Activated T-helper 1 cell treated with Interleukin-2 at 50 U/mL for 16 hours (primary cell): ENCODE data around the gene ACP3.

Experiments
- DNase-seq: peaks from one replicate; pipeline ENCODE4 v3.0.0-alpha.2; 2020; ENCODE audit warnings: low read depth

Gene ACP3

DNA sequence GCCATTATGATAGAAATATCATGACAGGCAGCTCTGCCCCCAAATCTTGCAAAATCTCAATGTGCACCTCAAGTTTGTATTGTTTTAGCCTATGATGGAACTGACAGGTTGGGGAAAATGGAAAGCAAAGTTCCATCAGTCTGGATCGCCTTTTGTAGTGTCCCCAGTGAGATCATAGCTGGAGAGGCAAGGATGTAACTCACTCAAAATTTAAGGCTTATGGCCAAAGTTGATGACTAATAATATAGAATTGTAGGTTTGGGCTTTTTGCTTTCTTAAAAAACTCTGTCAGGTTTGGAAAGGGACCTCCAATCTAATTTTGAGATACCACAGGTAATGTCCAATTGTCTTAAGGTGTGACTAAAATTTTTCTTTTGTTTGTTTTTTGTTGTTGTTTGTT is 1.4 kb upstream of the ACP3 start:
- no peak for DNase-seq

DNA sequence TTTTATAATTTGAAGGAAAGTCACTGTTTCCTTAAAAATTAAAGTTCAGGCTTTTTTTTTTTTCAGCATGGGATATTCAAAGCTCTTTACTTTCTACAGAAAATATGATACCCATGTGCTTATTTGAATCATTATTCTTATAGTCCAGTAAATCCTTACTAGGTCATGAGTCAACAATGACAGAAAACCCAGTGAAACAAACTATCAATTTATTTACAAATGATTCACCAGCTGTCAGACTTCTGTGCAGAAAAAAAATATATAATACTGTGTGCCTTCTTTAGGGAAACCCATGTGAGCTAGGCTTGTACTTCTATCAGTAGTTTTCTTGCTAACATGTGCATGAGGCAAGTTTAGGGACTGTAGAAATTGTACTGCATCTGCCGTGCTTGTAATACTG is 1.2 kb downstream of the ACP3 start:
- DNase-seq: no peak

DNA sequence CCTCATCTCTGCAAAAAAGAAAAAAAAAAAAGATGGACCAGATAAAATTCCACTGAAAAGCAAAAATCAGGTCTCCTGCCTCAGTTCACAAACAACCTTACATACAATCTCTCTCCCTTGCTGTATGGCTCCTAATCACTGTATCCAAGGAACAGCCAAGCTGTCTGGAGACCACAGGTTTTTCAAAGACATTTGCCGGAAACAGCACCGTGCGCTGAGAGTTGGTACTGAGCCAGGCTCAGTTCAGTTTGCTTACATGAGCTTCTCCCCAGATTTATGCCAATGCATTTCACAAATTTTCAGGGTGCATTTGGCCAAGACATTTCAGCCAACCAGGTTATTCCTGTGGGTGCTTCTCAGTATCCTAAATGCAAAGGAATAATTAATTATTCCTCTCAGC is 4.1 kb downstream of the ACP3 start:
- no peak for DNase-seq

DNA sequence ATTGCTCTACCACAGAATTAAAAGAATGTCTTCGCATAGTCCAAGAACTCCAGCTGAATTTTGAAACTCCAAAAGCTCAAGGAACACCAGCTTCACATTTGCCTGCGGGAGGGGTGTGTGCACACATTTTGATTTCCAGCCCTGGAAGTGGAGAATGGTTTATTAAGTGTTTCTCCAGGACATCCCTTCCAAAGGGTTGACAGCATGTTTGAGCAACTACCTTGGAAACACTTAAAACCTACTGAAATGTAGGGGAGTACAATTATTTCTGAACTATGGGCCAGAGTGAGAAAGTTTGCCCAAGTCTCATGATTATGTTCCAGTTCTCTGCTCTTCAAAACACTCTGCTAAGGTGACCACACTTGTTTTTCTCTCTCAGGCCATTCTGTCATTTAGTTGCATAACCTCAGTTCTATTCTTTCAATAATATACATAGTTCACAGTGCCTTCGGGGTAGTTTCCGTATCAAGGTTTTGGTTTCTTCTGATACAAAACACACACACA is 7.9 kb downstream of the ACP3 start:
- DNase-seq: no peak

DNA sequence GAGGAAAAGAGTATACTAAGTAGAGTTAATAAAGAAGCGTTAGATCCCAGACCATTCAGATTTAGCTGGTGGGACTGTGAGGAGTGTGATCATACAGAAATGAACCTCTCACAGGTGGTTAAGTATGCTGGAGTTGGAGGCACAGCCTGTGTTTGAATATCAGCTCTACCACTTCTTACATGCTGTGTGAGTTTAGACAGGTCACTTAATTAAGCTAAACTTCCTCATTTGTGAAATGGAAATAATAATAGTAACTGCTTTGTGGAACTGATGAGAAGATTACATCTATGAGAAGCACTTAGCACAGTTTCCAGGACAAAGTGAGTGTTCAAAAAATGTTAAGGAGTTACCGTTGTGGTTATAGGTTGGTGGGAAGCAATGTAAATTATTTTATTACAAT is 8.4 kb downstream of the ACP3 start:
- no peak for DNase-seq

DNA sequence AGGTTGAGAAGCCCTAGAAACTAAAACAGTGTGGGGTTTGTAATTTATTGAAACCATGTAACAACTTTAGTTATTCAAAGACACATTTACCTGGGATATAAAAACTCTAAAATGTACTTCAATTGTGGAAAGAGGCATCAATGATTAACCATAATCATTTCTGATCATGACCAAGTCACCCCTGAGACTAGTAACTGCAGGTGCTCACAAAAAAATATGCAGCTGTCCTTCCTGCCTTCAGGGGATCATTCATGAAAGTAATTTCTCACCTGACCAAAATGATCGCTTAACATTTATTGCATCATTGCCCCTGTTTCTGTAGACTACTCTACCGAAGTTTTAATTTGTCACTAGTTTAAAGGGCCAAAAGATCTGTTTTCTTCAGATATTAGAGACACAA is 9.0 kb downstream of the ACP3 start:
- no peak for DNase-seq

DNA sequence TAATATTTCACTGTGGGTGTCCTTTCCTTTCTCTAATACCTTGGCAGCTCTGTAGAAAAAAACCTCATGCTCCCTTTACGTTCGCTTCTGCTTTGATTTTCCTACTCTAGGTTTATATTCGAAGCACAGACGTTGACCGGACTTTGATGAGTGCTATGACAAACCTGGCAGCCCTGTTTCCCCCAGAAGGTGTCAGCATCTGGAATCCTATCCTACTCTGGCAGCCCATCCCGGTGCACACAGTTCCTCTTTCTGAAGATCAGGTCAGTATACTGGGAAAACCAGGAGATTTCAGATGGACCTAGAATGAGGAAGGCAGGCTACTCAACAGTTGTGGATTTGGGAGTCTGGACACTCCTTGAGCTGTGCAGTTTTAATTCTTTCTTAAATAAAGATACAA is 14.9 kb downstream of the ACP3 start:
- no peak for DNase-seq

DNA sequence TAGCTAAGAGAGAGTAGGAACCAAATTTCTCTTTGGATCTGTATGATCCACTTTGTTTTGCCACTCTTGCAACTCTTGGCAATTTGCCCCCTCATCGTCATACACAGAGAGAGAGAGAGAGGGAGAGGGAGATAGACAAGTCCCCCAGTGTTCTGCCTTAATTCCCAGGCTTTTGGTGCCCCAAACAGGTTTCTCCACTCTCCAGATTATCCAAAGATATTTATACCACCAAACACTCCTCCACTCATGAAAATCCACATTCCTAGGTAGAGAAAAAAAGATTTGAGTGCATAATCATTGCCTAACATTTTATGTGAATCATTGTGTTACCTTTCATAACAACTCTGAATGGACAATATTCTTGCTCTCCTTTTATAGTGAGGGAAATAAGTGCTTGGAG is 15.3 kb downstream of the ACP3 start:
- DNase-seq: no peak

DNA sequence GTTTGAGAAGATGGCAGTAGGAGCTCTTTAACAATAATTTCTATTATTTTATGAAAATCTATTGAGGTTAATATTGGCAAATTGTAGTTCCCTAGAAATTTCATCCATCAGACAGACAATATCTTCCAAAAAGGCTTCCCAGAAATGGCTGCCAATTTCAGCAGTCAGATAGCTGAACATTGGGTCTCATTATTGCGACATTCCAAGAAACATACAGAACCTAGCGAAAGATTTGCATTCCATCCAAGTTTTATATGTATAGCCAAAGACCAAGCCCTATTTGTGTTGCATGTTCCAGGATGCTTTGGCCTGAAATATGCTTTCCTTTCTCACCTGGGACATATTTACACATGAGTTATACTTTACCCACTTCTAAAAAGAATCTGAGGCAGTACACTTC is 24.5 kb downstream of the ACP3 start:
- DNase-seq: no peak

DNA sequence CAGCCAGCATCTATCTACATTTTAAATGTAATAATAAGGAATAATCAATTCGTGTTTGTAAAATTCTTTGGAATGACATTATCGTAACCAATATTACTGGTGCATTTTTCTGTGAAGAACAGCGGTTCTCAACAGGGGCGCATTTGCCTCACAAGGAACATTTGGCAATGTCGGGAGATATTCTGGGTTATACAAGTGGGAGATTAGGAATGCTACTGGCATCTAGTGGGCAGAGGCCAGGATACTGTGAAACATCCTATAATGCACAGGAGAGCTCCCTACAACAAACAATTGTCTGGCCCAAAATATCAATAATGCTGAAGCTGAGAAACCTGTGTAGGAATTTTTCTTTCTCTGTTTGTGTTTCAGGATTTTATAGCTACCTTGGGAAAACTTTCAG is 25.0 kb downstream of the ACP3 start:
- no peak for DNase-seq

DNA sequence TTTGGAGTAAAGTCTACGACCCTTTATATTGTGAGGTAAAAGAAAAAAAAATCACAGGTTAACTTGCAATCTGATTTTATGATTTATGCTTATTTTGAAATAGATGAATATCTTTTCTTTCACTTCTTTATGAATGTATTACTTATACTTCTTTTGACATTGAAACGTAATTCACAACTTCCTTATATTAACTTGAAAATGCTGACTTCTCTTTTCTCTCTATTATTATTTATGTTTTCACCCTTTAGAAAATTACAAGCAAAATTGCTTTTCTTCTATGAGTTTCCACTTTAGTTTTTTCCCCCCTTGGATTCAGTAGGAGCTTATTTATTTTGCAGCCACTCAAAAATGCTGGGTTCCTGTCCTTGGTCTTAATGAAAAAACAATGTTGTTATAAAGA is 25.4 kb downstream of the ACP3 start:
- no peak for DNase-seq

DNA sequence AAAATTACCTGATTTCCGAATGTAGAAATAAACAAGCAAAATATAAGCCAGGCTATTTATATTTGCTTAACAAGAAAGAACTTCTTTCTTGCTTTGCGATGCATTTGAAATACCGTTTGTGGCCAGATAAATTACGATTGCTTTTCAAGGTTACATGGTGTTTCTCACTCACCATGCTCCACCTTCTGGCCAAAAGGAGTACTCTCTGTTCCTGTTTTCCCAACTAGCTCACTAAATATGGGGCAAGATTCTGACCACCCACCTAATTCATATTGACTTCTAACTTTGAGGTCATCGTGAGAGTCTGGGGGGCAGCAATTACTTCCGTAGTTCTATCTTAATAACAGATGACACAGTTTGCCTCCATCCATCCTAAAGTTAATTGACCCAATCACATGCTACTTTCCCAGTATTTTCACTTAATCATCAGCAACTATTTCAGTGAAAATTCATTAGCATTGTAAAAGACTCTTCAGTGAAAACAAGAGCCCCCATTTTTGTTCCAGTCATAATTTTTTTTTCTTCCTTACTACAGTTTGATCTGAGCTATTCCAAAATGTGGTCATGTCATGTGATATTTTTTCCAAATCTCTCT is 25.9 kb downstream of the ACP3 start:
- DNase-seq: no peak

DNA sequence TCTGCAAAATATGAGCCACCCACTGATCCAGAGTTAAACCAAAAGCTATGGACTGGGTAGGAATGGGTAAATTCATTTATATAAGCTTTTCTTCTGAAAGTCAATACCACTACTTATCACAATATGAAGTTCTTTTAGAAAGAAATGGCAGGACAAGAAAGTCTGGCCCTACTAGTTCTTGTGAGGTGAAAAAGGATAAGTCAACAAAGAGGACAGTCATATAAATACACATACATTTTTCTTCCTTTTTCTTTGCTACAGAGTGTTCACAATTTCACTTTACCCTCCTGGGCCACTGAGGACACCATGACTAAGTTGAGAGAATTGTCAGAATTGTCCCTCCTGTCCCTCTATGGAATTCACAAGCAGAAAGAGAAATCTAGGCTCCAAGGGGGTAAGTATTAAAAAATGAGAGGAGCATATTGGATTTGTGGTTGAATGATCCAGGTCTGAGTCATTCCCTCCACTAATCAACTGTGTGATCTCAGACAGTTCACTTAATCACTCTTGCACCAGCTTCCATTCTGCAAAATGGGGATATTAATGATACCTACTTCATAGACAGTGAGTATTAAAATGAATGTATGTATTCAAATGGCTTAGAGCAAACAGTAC is 27.6 kb downstream of the ACP3 start:
- DNase-seq: no peak

DNA sequence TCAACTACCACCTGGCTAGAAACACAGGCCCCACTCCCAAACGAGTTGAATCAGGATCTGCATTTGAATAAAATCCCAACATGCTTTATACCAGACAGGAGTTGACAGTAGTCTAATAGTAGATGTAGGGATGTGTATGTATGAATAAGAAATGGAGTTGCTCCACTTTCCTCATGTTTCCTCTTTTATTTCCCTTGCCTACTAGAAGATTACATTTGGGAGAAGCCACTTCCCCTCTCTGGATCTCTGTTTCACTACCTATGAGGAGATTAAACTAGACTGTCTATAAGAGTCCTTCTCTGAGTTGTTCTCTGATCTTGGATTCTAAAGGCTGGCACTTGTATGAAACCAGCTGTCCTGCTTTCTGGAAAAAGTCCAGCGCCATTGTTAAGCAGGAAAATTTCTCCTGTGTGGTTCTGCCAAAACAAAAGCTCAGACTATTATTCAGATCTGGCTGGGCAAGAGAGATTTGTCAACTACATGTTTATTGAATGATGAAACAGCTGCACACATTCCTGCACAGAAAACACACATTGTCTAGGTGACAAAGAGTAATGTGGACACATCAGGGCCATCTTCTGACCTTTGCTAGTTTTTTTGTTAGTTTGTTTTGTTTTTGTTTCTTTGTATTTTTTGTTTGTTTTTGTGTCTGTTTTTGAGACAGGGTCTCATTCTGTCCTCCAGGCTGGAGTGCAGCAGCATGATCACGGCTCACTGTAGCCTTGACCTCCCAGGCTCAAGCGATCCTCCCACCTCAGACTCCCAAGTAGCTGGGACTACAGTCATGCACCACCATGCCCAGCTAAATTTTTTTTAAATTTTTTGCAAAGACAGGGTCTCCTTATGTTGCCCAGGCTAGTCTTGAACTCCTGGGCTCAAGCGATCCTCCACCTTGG is 29.9 kb downstream of the ACP3 start:
- DNase-seq: no peak

DNA sequence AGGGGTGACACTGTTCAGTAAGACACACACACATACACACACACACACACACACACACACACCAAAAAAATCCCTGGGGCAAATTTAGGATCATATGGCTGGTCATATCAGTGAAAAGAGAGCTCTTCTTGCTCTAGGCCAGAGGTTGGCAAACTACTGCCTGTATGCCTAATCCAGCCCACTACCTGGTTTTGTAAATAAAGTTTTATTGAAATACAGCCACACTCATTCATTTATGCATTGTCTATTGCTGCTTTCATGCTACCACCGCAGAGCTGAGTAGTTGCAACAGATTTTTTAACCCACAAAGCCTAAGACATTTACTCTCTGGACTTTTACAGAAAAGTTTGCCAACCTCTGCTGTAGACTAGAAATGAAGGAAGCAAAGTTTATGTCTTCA is 30.6 kb downstream of the ACP3 start:
- no peak for DNase-seq

DNA sequence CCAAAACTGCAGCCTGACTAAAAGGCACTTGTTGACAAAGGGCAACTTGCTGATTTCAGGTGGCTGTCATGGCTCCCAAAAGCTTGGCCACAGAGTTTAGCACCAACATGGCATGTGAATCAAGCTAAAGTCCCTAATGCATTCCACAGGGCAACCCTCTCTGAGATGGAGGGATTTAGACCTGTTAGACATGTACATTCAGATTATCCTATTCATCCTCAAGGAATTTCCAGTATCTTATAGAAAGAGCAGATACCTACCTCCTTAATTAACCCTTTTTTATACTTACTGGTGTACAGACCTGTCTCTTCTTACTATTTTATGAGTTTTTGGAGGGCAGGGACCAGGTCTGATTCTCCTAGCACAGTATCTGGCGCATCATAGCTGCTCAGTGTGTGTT is 31.3 kb downstream of the ACP3 start:
- DNase-seq: no peak

DNA sequence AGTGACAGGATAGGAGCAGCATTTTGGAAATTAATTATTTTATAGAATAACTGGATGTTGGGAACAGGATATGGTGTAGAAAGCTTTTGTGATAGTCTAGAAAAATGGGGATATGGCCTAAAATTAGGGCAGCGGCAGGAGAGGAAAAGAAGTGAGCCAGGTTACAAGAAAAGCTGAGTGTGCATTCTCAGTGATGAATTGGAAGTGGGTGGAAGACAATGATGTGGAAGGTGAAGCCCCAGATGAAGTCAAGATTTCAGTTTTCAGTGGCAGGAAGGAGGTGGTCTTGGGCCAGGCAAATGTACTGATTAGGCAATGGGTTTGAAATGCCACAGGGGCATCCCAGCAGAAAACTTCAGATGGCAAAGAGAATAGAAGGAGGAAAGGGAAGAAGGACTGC is 33.6 kb downstream of the ACP3 start:
- DNase-seq: no peak

DNA sequence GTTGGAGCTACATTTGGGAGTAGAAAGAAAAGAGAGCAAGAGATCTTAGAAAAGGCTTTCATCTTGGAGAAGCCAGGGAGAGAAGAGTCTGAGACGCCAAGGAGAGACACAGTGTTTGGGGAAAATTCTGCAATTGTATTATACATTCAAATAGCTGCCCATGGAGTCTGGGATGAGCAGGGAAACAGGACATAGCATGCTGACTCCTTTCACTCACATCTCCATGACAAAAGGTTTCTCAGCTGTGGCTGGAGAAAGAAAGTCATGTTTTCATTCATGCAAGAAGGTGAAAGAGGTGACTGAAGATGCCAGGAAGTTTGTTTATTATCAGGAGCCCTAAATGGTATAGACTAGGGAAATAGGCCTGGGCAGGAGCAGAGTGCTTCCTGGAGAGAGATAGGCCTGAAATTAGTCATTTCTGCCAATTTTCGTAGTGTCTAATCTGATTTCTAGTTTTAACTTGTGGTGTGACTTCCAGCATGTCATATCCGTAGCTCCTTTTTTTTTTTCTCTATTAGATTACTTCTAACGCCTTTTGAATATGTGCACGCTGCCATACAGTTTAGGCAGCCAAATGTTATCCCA is 34.1 kb downstream of the ACP3 start:
- no peak for DNase-seq

DNA sequence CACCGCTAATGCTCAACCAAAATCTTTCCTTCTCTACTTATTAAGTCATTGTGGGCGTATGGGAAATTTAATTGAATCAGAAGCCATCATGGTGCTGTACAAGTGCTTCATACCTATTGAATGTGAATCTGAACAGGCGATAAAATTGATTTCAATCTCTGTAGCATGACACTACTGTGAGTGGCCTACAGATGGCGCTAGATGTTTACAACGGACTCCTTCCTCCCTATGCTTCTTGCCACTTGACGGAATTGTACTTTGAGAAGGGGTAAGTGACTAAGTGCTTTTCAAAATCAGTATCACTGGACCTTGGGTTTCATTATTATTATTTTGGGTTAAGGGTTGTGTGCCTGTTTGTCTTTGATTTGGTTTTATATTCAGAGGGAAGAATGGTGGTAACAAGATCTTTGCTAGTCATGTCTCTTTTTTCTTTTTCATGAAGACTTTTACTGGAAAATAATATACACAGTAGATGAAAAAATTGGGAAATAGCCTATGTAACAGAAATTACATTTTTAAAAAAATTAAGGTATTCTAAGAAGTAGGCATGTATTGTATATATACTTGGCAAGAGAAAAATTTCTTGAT is 35.4 kb downstream of the ACP3 start:
- DNase-seq: peak; percentile 23

DNA sequence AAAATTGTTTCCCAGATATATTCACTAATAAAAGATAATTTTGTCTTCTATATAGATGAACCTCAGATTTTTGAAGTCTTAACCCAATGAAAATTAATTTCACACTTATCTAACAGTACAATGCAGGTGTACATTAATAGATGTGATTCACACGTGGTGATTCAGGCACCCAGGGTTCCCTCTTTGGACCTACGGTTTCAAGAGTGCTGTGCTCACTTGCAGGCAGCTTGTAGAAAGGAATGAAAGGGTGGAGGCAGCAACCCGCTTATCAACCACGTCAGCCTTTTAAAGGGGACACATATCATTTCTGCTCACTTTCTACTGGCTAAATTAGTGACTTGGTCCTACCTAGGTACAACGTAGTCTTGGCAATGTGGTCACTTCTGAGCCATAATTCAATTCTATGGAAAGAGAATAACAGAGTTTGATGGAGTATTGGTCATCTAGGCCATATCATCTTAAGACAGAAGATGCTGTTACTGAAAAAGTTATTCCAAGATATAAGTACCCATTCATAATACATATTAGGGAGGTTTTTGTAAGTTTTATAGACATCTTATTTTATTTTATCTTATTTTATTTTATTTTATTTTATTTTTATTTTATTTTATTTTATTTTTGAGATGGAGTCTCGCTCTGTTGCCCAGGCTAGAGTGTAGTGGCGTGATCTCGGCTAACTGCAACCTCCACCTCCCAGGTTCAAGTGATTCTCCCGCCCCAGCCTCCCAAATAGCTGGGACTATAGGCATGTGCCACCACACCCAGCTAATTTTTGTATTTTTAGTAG is 37.9 kb downstream of the ACP3 start:
- DNase-seq: no peak

DNA sequence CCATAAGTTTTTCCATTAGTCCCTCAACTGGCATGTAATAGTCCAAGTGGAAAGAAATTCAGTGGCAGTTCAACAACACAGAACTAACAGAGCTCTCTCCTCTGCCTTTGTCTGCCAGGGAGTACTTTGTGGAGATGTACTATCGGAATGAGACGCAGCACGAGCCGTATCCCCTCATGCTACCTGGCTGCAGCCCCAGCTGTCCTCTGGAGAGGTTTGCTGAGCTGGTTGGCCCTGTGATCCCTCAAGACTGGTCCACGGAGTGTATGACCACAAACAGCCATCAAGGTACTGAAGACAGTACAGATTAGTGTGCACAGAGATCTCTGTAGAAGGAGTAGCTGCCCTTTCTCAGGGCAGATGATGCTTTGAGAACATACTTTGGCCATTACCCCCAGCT is 39.4 kb downstream of the ACP3 start:
- no peak for DNase-seq

DNA sequence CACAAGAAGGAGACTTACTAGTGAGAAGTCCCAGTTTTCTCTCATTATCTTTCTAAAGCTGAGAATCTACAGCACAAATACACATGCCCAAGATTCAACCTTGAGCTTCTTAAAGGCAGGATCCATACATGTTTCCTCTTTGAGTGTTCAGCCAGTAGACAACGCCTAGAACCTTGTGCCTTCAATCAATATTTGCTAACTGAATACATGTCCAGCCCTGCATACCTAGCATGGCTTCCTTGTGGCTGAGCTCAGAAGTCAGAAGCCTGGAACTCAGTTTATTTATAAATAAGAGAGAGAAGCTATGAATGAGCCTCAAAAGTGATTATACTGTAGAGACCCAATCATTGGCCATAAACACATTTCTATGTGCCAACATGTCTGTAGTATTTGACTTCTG is 43.5 kb downstream of the ACP3 start:
- no peak for DNase-seq
